ENCODE measurements around the gene SAG. TPM values are rescaled to one million over a fixed set of nuclear protein-coding genes. Genes with fewer than 3 reads are reported as not detected.

Gene SAG
- total RNA-seq, 3 donors from 2014 or later: 0.63 TPM; not detected in 2

DNA sequence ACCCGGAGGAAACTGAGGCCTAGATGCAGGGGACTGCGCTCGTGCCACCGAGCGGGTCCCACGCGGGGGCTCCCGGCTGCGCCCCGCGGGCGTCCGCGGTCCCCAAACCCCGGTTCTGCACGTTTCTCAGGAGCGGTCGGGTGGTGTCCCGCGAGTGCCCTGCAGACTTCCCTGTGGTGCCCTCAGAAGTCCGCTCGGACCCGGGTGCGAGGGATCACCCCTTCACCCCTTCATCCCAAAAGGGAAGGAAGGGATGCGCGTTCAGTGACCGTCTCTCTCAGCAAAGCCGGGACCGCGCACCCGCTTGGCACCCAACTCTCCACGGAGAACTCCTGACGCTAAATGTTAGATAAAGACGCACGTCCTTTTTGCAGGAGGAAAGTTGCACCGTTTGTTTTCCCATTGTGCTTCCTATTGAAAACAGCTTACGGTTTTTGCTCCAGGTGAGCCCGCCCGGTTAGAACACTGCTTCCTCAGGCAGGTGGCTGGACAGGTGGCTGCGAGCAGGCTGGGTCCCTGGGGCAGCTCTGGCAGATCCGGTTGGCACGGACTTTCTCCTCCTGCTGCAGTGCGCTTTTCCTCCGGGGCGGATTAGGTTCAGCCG is 47.5 kb downstream of the SAG start:
- intact Hi-C loops (cut with DNase I, micrococcal nuclease): loop anchor here in 1 of 2 donors (10.0 kb wide), 1 partner anchor 90 kb away; no protein-coding TSS in a partner anchor
- Histone ChIP-seq H3K36me3 (ENCODE audit: low read depth) (no peaks in the 10 kb centered on the region), H3K4me1 (ENCODE audit: low read depth) (peaks cover 25% of the 10 kb centered on the region), H3K4me3 (peak overlapping the region; percentile 44), H3K9me3 (no peaks in the 10 kb centered on the region)
- ATAC-seq (peak; percentile 41), DNase-seq (peak; percentile 57 to 76 (median 68))
- TF ChIP-seq, protein P1, sequence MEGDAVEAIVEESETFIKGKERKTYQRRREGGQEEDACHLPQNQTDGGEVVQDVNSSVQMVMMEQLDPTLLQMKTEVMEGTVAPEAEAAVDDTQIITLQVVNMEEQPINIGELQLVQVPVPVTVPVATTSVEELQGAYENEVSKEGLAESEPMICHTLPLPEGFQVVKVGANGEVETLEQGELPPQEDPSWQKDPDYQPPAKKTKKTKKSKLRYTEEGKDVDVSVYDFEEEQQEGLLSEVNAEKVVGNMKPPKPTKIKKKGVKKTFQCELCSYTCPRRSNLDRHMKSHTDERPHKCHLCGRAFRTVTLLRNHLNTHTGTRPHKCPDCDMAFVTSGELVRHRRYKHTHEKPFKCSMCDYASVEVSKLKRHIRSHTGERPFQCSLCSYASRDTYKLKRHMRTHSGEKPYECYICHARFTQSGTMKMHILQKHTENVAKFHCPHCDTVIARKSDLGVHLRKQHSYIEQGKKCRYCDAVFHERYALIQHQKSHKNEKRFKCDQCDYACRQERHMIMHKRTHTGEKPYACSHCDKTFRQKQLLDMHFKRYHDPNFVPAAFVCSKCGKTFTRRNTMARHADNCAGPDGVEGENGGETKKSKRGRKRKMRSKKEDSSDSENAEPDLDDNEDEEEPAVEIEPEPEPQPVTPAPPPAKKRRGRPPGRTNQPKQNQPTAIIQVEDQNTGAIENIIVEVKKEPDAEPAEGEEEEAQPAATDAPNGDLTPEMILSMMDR (IDR thresholded peaks at IDR 0.05): no peak

DNA sequence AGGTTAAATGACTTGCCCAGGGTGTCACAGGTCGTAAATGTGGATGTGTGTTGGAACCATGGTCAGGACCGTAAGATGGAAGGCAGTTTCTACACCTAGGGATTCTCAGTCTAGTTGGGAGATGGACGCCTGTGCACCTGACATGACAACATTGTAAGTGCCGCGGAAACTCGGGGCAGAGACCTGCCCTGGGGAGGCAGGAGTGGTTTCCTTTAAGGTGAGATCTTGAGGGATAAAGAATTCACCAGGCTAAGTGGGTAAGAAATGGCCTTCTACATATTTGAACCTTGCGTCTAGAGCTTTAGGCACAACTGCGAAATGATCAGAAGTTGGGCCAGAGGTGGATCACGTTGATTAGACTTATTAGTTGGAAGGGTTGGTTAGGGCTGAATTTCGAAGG is 48.3 kb downstream of the SAG start:
- H3K4me1 ChIP-seq (ENCODE audit: low read depth): peaks cover 20% of the 10 kb centered on the region
- intact Hi-C loops (cut with DNase I, micrococcal nuclease): loop anchor here in 1 of 2 donors (10.0 kb wide), 1 partner anchor 89 kb away; no protein-coding TSS in a partner anchor
- H3K36me3 ChIP-seq (ENCODE audit: low read depth): no peaks in the 10 kb centered on the region
- TF ChIP-seq, protein P1 (IDR thresholded peaks at IDR 0.05): no peak
- H3K4me3 ChIP-seq: no peak overlapping the region
- no peaks in the 10 kb centered on the region for H3K9me3 ChIP-seq
- DNase-seq (no peak), ATAC-seq (no peak)

DNA sequence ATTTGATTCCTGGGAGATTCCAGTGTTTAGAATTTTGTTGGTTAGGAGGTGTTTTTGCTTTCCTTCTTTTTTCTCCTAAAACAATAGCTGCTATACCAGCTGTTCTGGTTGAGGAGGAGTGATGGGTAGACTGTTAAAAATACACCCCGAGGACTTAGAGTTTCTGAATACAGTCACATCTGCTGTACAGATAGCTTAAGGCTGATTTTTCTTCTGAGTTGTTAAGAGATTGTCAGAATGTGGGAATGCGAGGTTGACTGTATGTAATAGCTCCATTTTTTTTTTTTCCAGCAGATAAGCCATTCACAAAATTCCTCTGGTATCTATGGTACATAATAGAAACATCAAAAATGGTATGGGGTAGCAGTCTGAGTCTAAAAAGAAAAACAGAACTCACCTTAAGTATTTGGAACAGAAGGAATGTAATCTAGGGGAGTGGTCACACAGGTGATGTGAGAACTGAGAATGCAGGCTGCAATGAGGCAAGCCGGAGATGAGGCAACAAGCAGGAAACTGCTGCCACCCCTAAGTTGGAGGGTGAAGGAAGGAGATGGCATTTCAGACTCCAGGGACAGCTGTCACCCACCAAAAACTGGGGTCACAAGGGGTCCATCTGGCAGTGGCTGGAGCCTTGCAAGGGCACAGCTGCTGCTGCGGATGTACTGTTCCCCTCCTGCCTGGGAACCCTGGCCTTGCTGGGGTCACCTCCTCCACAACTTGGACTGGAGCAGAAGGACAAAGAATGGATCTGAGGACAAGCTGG is 49.1 kb downstream of the SAG start:
- H3K9me3 ChIP-seq: no peaks in the 10 kb centered on the region
- TF ChIP-seq, protein P1 (IDR thresholded peaks at IDR 0.05): no peak
- no peak for DNase-seq
- H3K4me3 ChIP-seq: no peak overlapping the region
- intact Hi-C loops (cut with DNase I, micrococcal nuclease): loop anchor here in 1 of 2 donors (10.0 kb wide), 1 partner anchor 88 kb away; no protein-coding TSS in a partner anchor
- no peak for ATAC-seq
- H3K4me1 ChIP-seq (ENCODE audit: low read depth): peaks cover 20% of the 10 kb centered on the region
- no peaks in the 10 kb centered on the region for H3K36me3 ChIP-seq (ENCODE audit: low read depth)

DNA sequence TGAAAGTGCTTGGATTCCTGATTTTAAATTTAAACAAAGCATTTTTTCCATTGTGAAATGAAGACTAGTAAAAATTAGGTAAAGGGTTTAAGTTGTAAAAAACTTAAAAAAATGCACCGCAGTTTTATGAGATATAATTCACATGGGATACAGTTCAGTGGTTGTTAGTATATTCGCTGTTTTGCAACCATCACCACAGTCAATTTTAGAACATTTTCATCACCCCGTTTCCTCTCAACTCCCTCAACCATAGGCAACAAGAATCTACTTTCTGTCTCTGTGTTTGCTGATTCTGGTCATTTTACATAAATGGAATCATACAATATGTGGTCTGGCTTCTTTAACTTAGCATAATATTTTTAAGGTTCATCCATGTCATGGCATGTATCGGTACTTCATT is 50.7 kb downstream of the SAG start:
- H3K4me3 ChIP-seq: no peak overlapping the region
- no peaks in the 10 kb centered on the region for H3K36me3 ChIP-seq (ENCODE audit: low read depth)
- ATAC-seq: no peak
- no peak for DNase-seq
- TF ChIP-seq, protein P1 (IDR thresholded peaks at IDR 0.05): no peak
- intact Hi-C loops (cut with DNase I, micrococcal nuclease): loop anchor here in 1 of 2 donors (10.0 kb wide), 1 partner anchor 86 kb away; no protein-coding TSS in a partner anchor
- H3K9me3 ChIP-seq: no peaks in the 10 kb centered on the region
- H3K4me1 ChIP-seq (ENCODE audit: low read depth): peaks cover 15% of the 10 kb centered on the region

DNA sequence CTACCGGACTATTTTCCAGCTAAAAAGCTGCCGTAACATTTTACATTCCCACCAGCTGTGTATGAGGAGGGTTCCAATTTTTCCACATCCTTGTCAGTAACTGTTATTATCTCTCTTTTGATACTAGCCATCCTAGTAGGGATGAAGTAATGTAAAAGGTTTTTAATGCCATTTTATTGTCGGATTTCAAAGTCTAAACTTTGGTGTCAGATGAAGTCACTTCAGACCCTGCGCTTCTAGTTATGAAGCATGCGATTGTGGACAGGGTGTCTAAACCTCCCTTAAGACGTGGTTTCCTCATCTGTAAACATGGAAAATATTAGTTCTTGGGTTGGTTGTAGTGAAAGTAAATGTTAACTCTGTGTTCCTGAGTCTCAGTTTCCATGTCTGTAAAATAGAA is 51.3 kb downstream of the SAG start:
- TF ChIP-seq, protein P1 (IDR thresholded peaks at IDR 0.05): no peak
- Histone ChIP-seq H3K36me3 (ENCODE audit: low read depth) (no peaks in the 10 kb centered on the region), H3K9me3 (no peaks in the 10 kb centered on the region), H3K4me3 (no peak overlapping the region), H3K4me1 (ENCODE audit: low read depth) (peaks cover 9% of the 10 kb centered on the region)
- intact Hi-C loops (cut with DNase I, micrococcal nuclease): loop anchor here in 1 of 2 donors (10.0 kb wide), 1 partner anchor 86 kb away; no protein-coding TSS in a partner anchor
- DNase-seq (no peak), ATAC-seq (no peak)

All from mucosa of descending colon (tissue), 3 donors.